OCI-LY7 (cell line): ENCODE results near the gene FOXL2. TPM values are rescaled to one million over a fixed set of nuclear protein-coding genes. Genes with fewer than 3 reads are reported as not detected.

Experiments
- BruUV-seq: library from RNA; stranded (reverse); fragments of 400-500 nt; replicated peaks from 2 replicates; lab custom pipeline; 2021; lab: Mats Ljungman, UMichigan
- CTCF ChIA-PET: fragments of 300-600 bp; sonication (Branson Sonifier 250); formaldehyde crosslinking; loops from one replicate; lab custom pipeline; 2022; ENCODE audit warnings: antibody characterized with exemption; ENCODE audit not compliant: unreplicated experiment; lab: Charles Lee
- POLR2A ChIA-PET: fragments of 300-600 bp; sonication (Branson Sonifier 250); formaldehyde crosslinking; loops from one replicate; lab custom pipeline; 2022; ENCODE audit warnings: antibody characterized with exemption; lab: Charles Lee
- DNase-seq: peaks from one replicate; pipeline ENCODE4 v3.0.0-alpha.2; 2015; ENCODE audit warnings: low spot score
- H2AFZ ChIP-seq: fragments of 200-600 bp; sonication (generic), shearing (Covaris generic); 2 replicates; pipeline ENCODE4 v1.6.1; 2014; ENCODE audit warnings: mild to moderate bottlenecking, antibody characterized with exemption, low read length, moderate library complexity
- H3K27ac ChIP-seq: fragments of 200-600 bp; sonication (generic); 2 replicates; pipeline ENCODE4 v1.5.1; 2014; ENCODE audit warnings: mixed run types, low read depth, mild to moderate bottlenecking, moderate library complexity, low read length, inconsistent platforms; ENCODE audit not compliant: poor library complexity, severe bottlenecking
- H3K36me3 ChIP-seq: fragments of 200-600 bp; sonication (generic); 2 replicates; pipeline ENCODE4 v1.6.1; 2014; ENCODE audit warnings: mild to moderate bottlenecking, antibody characterized with exemption, low read length, moderate library complexity, mixed read lengths; ENCODE audit not compliant: insufficient read depth
- H3K4me1 ChIP-seq: fragments of 200-600 bp; sonication (generic); 2 replicates; pipeline ENCODE4 v1.5.1; 2014; ENCODE audit warnings: mild to moderate bottlenecking, low read length; ENCODE audit not compliant: insufficient read depth, poor library complexity, severe bottlenecking
- H3K4me2 ChIP-seq: fragments of 200-600 bp; sonication (generic); 2 replicates; pipeline ENCODE4 v1.6.1; 2014; ENCODE audit warnings: mild to moderate bottlenecking, low read length
- H3K4me3 ChIP-seq: fragments of 200-600 bp; sonication (generic); 2 replicates; pipeline ENCODE4 v1.5.1; 2014; ENCODE audit warnings: mild to moderate bottlenecking, low read depth, low read length; ENCODE audit not compliant: poor library complexity, severe bottlenecking
- H3K79me2 ChIP-seq: fragments of 200-600 bp; sonication (generic); 2 replicates; pipeline ENCODE4 v1.6.1; 2016; ENCODE audit warnings: low read depth, mild to moderate bottlenecking, low read length, moderate library complexity, mixed read lengths; ENCODE audit not compliant: insufficient read depth
- H3K9me2 ChIP-seq: fragments of 200-600 bp; sonication (generic); 2 replicates; pipeline ENCODE4 v1.6.1; 2016; ENCODE audit warnings: mild to moderate bottlenecking, low read length, mixed read lengths; ENCODE audit not compliant: insufficient read depth
- H3K9me3 ChIP-seq: fragments of 200-600 bp; sonication (generic); 2 replicates; pipeline ENCODE4 v1.6.1; 2014; ENCODE audit warnings: mild to moderate bottlenecking, mixed run types, low read length, mixed read lengths
- H4K20me1 ChIP-seq: fragments of 200-600 bp; sonication (generic); 2 replicates; pipeline ENCODE4 v1.6.1; 2014; ENCODE audit warnings: mild to moderate bottlenecking, antibody characterized with exemption, low read length, moderate library complexity, mixed read lengths; ENCODE audit not compliant: insufficient read depth
- EZH2phosphoT487 ChIP-seq: fragments of 200-600 bp; sonication (generic); IDR thresholded peaks from 2 replicates; pipeline ENCODE4 v1.6.1; 2018; ENCODE audit warnings: low read depth, borderline replicate concordance, mild to moderate bottlenecking, mixed run types, antibody characterized with exemption, low read length, moderate library complexity, mixed read lengths
- intact Hi-C: fragments of 100-400 bp; cut with micrococcal nuclease; formaldehyde crosslinking; loops from one replicate; pipeline ENCODE4 v1.10.0; 2022; ENCODE audit not compliant: unreplicated experiment
- total RNA-seq, 2 experiments: library from RNA; depleted of rRNA in 1 of 2; stranded (reverse); fragments of >200 nt in 1 of 2; shearing (Covaris generic) in 1 of 2; gene quantifications; 2 replicates each; pipeline ENCODE4 v1.2.3, GENCODE V29; 2014 to 2022
- TF ChIP-seq, protein P1 (sequence below): fragments of 200-600 bp; sonication (generic); conservative IDR thresholded peaks from 2 replicates; pipeline ENCODE4 v1.5.1; 2014; ENCODE audit warnings: mild to moderate bottlenecking, antibody characterized with exemption, low read length, moderate library complexity, mixed read lengths

The FOXL2 gene
- total RNA-seq, 2 experiments from 2014 or later: not detected

GRCh38 chr3:138950701-138951100, 3.8 kb upstream of the FOXL2 start:
- no peaks in the 10 kb centered on the region for H3K36me3 ChIP-seq
- H3K4me3 ChIP-seq: no peak overlapping the region
- BruUV-seq: no TSS peak
- no peaks in the 10 kb centered on the region for H3K4me1 ChIP-seq
- H3K27ac ChIP-seq: no peak overlapping the region
- CTCF ChIA-PET: no interaction called here
- no peak for DNase-seq
- H3K4me2 ChIP-seq: no peak overlapping the region
- TF ChIP-seq EZH2phosphoT487: no peak
- TF ChIP-seq, protein P1, sequence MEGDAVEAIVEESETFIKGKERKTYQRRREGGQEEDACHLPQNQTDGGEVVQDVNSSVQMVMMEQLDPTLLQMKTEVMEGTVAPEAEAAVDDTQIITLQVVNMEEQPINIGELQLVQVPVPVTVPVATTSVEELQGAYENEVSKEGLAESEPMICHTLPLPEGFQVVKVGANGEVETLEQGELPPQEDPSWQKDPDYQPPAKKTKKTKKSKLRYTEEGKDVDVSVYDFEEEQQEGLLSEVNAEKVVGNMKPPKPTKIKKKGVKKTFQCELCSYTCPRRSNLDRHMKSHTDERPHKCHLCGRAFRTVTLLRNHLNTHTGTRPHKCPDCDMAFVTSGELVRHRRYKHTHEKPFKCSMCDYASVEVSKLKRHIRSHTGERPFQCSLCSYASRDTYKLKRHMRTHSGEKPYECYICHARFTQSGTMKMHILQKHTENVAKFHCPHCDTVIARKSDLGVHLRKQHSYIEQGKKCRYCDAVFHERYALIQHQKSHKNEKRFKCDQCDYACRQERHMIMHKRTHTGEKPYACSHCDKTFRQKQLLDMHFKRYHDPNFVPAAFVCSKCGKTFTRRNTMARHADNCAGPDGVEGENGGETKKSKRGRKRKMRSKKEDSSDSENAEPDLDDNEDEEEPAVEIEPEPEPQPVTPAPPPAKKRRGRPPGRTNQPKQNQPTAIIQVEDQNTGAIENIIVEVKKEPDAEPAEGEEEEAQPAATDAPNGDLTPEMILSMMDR: no peak
- POLR2A ChIA-PET: no interaction called here
- no peaks in the 10 kb centered on the region for H3K9me2 ChIP-seq
- H2AFZ ChIP-seq: no peak overlapping the region
- no peaks in the 10 kb centered on the region for H3K9me3 ChIP-seq
- no peaks in the 10 kb centered on the region for H4K20me1 ChIP-seq
- no peaks in the 10 kb centered on the region for H3K79me2 ChIP-seq
- intact Hi-C loops: no loop called here

DNA sequence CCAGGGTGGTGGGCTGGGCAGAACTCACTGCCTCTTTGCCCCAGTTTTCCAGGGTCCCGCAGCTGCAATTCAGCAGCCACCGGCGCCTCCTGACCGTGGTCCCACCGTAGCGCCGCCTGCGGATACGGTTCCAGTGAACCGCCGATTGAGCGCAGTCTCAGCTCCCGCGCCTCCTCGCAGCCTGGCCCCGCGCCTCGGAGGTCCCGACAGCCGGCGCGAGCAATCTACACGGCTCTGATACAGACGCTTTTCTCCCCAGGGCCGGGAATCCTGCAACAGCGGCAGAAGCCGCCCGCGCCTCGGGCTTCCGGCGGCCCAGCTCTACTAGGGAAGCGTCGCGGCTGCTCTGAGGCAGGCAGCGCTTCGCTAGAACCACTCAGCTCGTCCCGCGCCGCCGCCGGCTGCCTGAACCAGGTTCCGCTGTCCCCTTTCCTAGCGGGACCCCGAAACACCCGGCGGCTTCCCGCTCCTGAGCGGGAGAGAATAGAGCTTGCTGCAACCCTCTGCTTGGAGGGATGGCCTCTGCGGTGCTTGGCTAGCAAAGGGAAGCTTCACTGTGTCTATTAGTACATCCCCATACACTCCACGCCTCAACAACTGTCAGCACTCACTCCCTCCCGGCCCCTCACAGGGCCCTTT, 3.2 kb upstream of the FOXL2 start:
- Histone ChIP-seq H3K79me2 (no peaks in the 10 kb centered on the region), H4K20me1 (no peaks in the 10 kb centered on the region), H2AFZ (no peak overlapping the region), H3K9me2 (no peaks in the 10 kb centered on the region), H3K36me3 (no peaks in the 10 kb centered on the region), H3K27ac (no peak overlapping the region), H3K4me1 (no peaks in the 10 kb centered on the region), H3K4me3 (no peak overlapping the region), H3K4me2 (no peak overlapping the region), H3K9me3 (no peaks in the 10 kb centered on the region)
- ChIA-PET CTCF (no interaction called here), POLR2A (no interaction called here)
- BruUV-seq: no TSS peak
- intact Hi-C loops: no loop called here
- TF ChIP-seq, protein P1: no peak
- no peak for TF ChIP-seq EZH2phosphoT487
- no peak for DNase-seq

- Histone ChIP-seq H4K20me1 (no peaks in the 10 kb centered on the region), H3K4me2 (no peak overlapping the region), H3K4me3 (no peak overlapping the region), H3K4me1 (no peaks in the 10 kb centered on the region), H3K27ac (no peak overlapping the region), H2AFZ (no peak overlapping the region), H3K79me2 (no peaks in the 10 kb centered on the region), H3K9me2 (no peaks in the 10 kb centered on the region), H3K36me3 (no peaks in the 10 kb centered on the region), H3K9me3 (no peaks in the 10 kb centered on the region)
- DNase-seq: no peak
- CTCF ChIA-PET: no interaction called here
- TF ChIP-seq, protein P1: no peak
- TF ChIP-seq EZH2phosphoT487: no peak
- intact Hi-C loops: no loop called here
- POLR2A ChIA-PET: no interaction called here
- no TSS peak for BruUV-seq
Observed at GRCh38 chr3:138949445-138950005, 2.6 kb upstream of the FOXL2 start.
